Hepatocyte (in vitro differentiated cells): ENCODE data around the gene TPM3. TPM values are rescaled to one million over a fixed set of nuclear protein-coding genes. Genes with fewer than 3 reads are reported as not detected.

Experiments
- DNase-seq: peaks from one replicate; pipeline ENCODE4 v3.0.0-alpha.2; 2016; ENCODE audit warnings: low spot score
- H2AFZ ChIP-seq: fragments of 200-600 bp; sonication (generic); 2 replicates; pipeline ENCODE4 v1.6.0; 2016; ENCODE audit warnings: antibody characterized with exemption, mild to moderate bottlenecking
- H3K27ac ChIP-seq: fragments of 200-600 bp; sonication (generic); 2 replicates; pipeline ENCODE4 v1.5.1; 2016; ENCODE audit warnings: mild to moderate bottlenecking
- H3K27me3 ChIP-seq: fragments of 200-600 bp; sonication (generic); 2 replicates; pipeline ENCODE4 v1.6.1; 2016
- H3K36me3 ChIP-seq: fragments of 200-600 bp; sonication (generic); replicated peaks from 2 replicates; pipeline ENCODE4 v1.5.1; 2016; ENCODE audit warnings: low read depth; ENCODE audit not compliant: insufficient read depth
- H3K4me1 ChIP-seq: fragments of 200-600 bp; sonication (generic); 2 replicates; pipeline ENCODE4 v1.5.1; 2016; ENCODE audit warnings: mild to moderate bottlenecking, moderate library complexity; ENCODE audit not compliant: insufficient read depth
- H3K4me2 ChIP-seq: fragments of 200-600 bp; sonication (generic); 2 replicates; pipeline ENCODE4 v1.6.0; 2016
- H3K4me3 ChIP-seq: fragments of 200-600 bp; sonication (generic); 2 replicates; pipeline ENCODE4 v1.5.1; 2016; ENCODE audit warnings: mild to moderate bottlenecking
- H3K79me2 ChIP-seq: fragments of 200-600 bp; sonication (generic); 2 replicates; pipeline ENCODE4 v1.6.0; 2017; ENCODE audit warnings: mild to moderate bottlenecking
- H3K9me2 ChIP-seq: fragments of 200-600 bp; sonication (generic); replicated peaks from 2 replicates; pipeline ENCODE4 v1.6.0; 2017; ENCODE audit warnings: mild to moderate bottlenecking; ENCODE audit not compliant: insufficient read depth
- H3K9me3 ChIP-seq: fragments of 200-600 bp; sonication (generic); 2 replicates; pipeline ENCODE4 v1.5.1; 2016; ENCODE audit warnings: low read depth, mild to moderate bottlenecking
- H4K20me1 ChIP-seq: fragments of 200-600 bp; sonication (generic); 2 replicates; pipeline ENCODE4 v1.6.0; 2016; ENCODE audit warnings: mild to moderate bottlenecking; ENCODE audit not compliant: insufficient read depth, poor library complexity, severe bottlenecking
- EZH2 ChIP-seq: fragments of 200-600 bp; sonication (generic); IDR thresholded peaks from 2 replicates; pipeline ENCODE4 v1.6.1; 2016; ENCODE audit warnings: antibody characterized with exemption, mild to moderate bottlenecking, borderline replicate concordance
- EZH2phosphoT487 ChIP-seq: fragments of 200-600 bp; sonication (generic); IDR thresholded peaks from one replicate; pipeline ENCODE4 v1.6.1; 2018; ENCODE audit warnings: antibody characterized with exemption, mild to moderate bottlenecking, low read depth, moderate library complexity; ENCODE audit not compliant: unreplicated experiment, severe bottlenecking
- WGBS: methylation state at CpG from one replicate; pipeline ENCODE4 v1.1.6; 2016; ENCODE audit warnings: low lambda C conversion rate; ENCODE audit errors: missing lambda C conversion rate; 5-methylcytosine and 5-hydroxymethylcytosine counted together
- polyA plus RNA-seq: library from polyadenylated mRNA; unstranded; fragments of >200 nt; fragmentation: Nextera tagmentation; extraction: Ambion mirVana; gene quantifications from 2 replicates; pipeline ENCODE4 v1.2.1, GENCODE V29; 2016
- total RNA-seq: library from RNA; depleted of rRNA; stranded (reverse); fragments of >200 nt; gene quantifications from 2 replicates; pipeline ENCODE4 v1.2.3, GENCODE V29; 2014
- TF ChIP-seq, protein P1 (sequence below): fragments of 200-600 bp; sonication (generic); IDR thresholded peaks from 2 replicates; pipeline ENCODE4 v1.5.1; 2016; ENCODE audit warnings: antibody characterized with exemption, mild to moderate bottlenecking; ENCODE audit not compliant: poor library complexity

Gene TPM3
- total and polyA plus RNA-seq, 2 experiments from 2014 or later = 321 to 440 TPM

DNA sequence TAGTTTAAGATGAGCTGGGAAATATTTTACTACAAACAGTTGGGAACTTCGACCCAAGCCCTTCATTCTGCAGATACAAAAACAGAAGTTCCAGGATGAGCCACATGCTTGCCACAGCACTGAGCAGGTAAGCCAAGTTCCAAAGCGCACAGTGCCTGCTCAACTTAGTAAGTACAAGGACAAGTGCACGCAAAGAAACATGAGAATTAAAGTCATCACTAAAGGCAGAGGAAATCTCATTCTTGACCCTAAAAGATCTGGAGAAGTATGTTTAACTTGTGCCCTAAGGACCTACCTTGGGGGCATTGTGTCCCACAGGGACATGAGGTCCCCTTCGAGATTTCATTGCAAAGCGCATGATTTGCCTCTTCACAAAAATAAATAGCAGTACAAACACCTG lies 27.6 kb upstream of the TPM3 start:
- Histone ChIP-seq H2AFZ (no peak overlapping the region), H3K4me2 (peak overlapping the region; percentile 84), H3K27ac (peak overlapping the region; percentile 98), H4K20me1 (peaks cover 42% of the 10 kb centered on the region), H3K9me2 (no peaks in the 10 kb centered on the region), H3K4me1 (peaks cover 30% of the 10 kb centered on the region), H3K36me3 (no peaks in the 10 kb centered on the region), H3K27me3 (no peaks in the 10 kb centered on the region), H3K9me3 (no peaks in the 10 kb centered on the region), H3K4me3 (peak overlapping the region; percentile 51), H3K79me2 (peaks cover 88% of the 10 kb centered on the region)
- TF ChIP-seq, protein P1, sequence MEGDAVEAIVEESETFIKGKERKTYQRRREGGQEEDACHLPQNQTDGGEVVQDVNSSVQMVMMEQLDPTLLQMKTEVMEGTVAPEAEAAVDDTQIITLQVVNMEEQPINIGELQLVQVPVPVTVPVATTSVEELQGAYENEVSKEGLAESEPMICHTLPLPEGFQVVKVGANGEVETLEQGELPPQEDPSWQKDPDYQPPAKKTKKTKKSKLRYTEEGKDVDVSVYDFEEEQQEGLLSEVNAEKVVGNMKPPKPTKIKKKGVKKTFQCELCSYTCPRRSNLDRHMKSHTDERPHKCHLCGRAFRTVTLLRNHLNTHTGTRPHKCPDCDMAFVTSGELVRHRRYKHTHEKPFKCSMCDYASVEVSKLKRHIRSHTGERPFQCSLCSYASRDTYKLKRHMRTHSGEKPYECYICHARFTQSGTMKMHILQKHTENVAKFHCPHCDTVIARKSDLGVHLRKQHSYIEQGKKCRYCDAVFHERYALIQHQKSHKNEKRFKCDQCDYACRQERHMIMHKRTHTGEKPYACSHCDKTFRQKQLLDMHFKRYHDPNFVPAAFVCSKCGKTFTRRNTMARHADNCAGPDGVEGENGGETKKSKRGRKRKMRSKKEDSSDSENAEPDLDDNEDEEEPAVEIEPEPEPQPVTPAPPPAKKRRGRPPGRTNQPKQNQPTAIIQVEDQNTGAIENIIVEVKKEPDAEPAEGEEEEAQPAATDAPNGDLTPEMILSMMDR = no peak
- TF ChIP-seq EZH2 = no peak
- no peak for TF ChIP-seq EZH2phosphoT487
- WGBS = 17% methylated on average over 5 of the region's 5 CpGs
- DNase-seq = peak; percentile 39

GRCh38 chr1:154218545-154218944 lies 26.6 kb upstream of the TPM3 start:
- no peak overlapping the region for H3K27ac ChIP-seq
- no peaks in the 10 kb centered on the region for H3K27me3 ChIP-seq
- H3K9me2 ChIP-seq = no peaks in the 10 kb centered on the region
- WGBS = 90% methylated on average over 3 of the region's 3 CpGs
- H3K4me2 ChIP-seq = peak overlapping the region; percentile 84
- DNase-seq = no peak
- no peaks in the 10 kb centered on the region for H3K9me3 ChIP-seq
- H3K79me2 ChIP-seq = peaks cover 88% of the 10 kb centered on the region
- H3K4me1 ChIP-seq = peaks cover 25% of the 10 kb centered on the region
- TF ChIP-seq EZH2 (no peak), EZH2phosphoT487 (no peak)
- TF ChIP-seq, protein P1 = no peak
- H3K4me3 ChIP-seq = peak overlapping the region; percentile 51
- peaks cover 3% of the 10 kb centered on the region for H3K36me3 ChIP-seq
- peaks cover 39% of the 10 kb centered on the region for H4K20me1 ChIP-seq
- H2AFZ ChIP-seq = no peak overlapping the region

DNA sequence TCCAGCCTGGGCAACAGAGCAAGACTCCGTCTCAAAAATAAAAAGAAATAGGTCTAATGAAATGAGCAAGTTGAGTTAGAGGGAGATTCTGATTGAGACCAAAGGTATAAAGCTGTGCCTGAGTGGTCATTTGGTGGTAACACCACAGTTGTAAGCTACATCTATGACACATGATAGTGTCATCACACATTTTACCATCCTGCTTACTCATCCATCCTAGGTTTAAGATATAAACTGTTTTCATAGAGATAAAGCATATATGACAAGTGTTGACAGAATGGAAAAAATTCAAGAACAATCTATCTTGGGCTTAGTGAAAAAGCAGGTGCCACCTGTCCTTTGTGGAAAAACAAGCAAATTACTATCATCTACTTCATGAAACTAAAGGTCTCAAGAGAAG lies 21.4 kb upstream of the TPM3 start:
- H3K4me1 ChIP-seq = peaks cover 1% of the 10 kb centered on the region
- no peak overlapping the region for H3K27ac ChIP-seq
- no peak for DNase-seq
- no peak overlapping the region for H3K4me3 ChIP-seq
- WGBS = 93% methylated on average over 1 of the region's 1 CpG
- TF ChIP-seq EZH2phosphoT487 (no peak), EZH2 (no peak)
- TF ChIP-seq, protein P1 = no peak
- H3K9me2 ChIP-seq = no peaks in the 10 kb centered on the region
- no peaks in the 10 kb centered on the region for H3K9me3 ChIP-seq
- H2AFZ ChIP-seq = no peak overlapping the region
- H3K4me2 ChIP-seq = no peak overlapping the region
- no peaks in the 10 kb centered on the region for H3K27me3 ChIP-seq
- H4K20me1 ChIP-seq = peaks cover 15% of the 10 kb centered on the region
- H3K36me3 ChIP-seq = peaks cover 7% of the 10 kb centered on the region
- H3K79me2 ChIP-seq = peaks cover 57% of the 10 kb centered on the region

DNA sequence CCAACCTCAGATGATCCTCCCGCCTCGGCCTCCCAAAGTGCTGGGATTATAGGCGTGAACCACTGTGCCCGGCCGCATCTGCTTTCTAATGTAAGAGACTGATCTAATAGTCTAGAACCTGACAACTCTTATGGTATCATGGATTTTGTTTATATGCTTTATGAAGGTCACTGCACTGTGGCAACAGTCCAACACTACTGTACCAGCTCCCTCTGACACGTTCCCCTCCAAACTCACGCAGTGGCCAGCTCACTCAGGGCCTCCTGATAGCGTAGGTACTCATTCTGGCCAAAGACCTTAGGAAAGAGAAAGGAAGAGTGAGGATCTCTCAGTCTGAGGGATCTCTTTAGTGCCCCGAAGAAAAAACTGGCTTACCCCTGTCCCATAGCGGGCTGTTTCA lies 20.2 kb upstream of the TPM3 start:
- TF ChIP-seq EZH2phosphoT487 (no peak), EZH2 (no peak)
- TF ChIP-seq, protein P1 = no peak
- Histone ChIP-seq H3K4me1 (no peaks in the 10 kb centered on the region), H3K9me2 (no peaks in the 10 kb centered on the region), H3K79me2 (peaks cover 45% of the 10 kb centered on the region), H2AFZ (no peak overlapping the region), H3K36me3 (peaks cover 7% of the 10 kb centered on the region), H3K4me2 (no peak overlapping the region), H3K9me3 (no peaks in the 10 kb centered on the region), H3K27ac (no peak overlapping the region), H3K4me3 (no peak overlapping the region), H4K20me1 (peaks cover 11% of the 10 kb centered on the region), H3K27me3 (no peaks in the 10 kb centered on the region)
- no peak for DNase-seq
- 97% methylated on average over 10 of the region's 10 CpGs for WGBS
